HG03565 (cell line): ENCODE measurements around the gene CDIP1.

ENCODE experiments used
- ATAC-seq: cut with Tn5 transposase; IDR thresholded peaks from one replicate; pipeline ENCODE4 v1.9.1; 2021; ENCODE audit warnings: mild to moderate bottlenecking, moderate library complexity; ENCODE audit not compliant: unreplicated experiment

Gene CDIP1

GRCh38 chr16:4460936-4461249 is 77.7 kb downstream of the CDIP1 start:
- no peak for ATAC-seq
